Measurements from ENCODE around the gene D2HGDH. TPM values are rescaled to one million over a fixed set of nuclear protein-coding genes. Genes with fewer than 3 reads are reported as not detected.
A peak's percentile ranks its signal among the peaks of the same experiment; 100 is the strongest.

The D2HGDH gene
- total and polyA plus RNA-seq, 2 donors from 2014 or later = 37.0 to 49.3 TPM

DNA sequence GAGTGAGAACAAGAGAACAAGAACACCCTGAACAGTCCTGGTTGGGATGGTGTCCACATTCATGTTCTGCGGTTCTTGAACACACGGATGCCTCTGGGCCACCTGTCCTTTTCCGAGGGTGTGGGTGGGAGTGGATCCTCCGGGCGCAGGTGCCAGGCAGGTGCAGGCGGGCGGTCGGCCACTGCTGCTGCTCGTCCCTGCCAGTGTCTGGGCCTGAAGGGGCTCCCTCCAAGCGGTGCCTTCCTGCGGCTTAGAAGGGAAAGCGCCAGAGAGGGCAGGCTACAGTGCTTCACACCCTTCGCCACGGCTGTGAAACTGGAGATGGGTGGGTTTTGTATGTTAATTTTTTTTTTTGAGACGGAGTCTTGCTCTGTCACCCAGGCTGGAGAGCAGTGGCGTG, 8.0 kb upstream of the D2HGDH start:
- DNase-seq = no peak
- intact Hi-C loops (cut with DNase I) = no loop called here
- H3K27ac ChIP-seq (ENCODE audit: low read depth in 2 of 2, low read length in 2 of 2) = no peak overlapping the region
- H3K9ac ChIP-seq (ENCODE audit: low read length in 3 of 3) = no peak overlapping the region
- no peaks in the 10 kb centered on the region for H3K27me3 ChIP-seq (ENCODE audit: control insufficient read depth, insufficient read depth, low read length)
- H3K9me3 ChIP-seq (ENCODE audit: control insufficient read depth in 2 of 3, insufficient read depth in 1 of 3, low read length in 3 of 3) = peaks cover 0 to 2% (median 0%) of the 10 kb centered on the region in 3 donors
- TF ChIP-seq, protein P1, sequence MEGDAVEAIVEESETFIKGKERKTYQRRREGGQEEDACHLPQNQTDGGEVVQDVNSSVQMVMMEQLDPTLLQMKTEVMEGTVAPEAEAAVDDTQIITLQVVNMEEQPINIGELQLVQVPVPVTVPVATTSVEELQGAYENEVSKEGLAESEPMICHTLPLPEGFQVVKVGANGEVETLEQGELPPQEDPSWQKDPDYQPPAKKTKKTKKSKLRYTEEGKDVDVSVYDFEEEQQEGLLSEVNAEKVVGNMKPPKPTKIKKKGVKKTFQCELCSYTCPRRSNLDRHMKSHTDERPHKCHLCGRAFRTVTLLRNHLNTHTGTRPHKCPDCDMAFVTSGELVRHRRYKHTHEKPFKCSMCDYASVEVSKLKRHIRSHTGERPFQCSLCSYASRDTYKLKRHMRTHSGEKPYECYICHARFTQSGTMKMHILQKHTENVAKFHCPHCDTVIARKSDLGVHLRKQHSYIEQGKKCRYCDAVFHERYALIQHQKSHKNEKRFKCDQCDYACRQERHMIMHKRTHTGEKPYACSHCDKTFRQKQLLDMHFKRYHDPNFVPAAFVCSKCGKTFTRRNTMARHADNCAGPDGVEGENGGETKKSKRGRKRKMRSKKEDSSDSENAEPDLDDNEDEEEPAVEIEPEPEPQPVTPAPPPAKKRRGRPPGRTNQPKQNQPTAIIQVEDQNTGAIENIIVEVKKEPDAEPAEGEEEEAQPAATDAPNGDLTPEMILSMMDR (IDR thresholded peaks at IDR 0.05; ENCODE audit: borderline replicate concordance, extremely low read depth, insufficient read depth) = no peak
- FAIRE-seq = no peak
- H3K36me3 ChIP-seq (ENCODE audit: control insufficient read depth in 2 of 3, insufficient read depth in 3 of 3, low read length in 3 of 3) = peaks cover 7 to 10% (median 8%) of the 10 kb centered on the region in 3 donors
- H3K4me3 ChIP-seq (ENCODE audit: low read length in 3 of 3) = no peak overlapping the region
- no peaks in the 10 kb centered on the region for H3K4me1 ChIP-seq (ENCODE audit: control insufficient read depth in 2 of 3, insufficient read depth in 2 of 3, low read depth in 1 of 3, low read length in 3 of 3)

DNA sequence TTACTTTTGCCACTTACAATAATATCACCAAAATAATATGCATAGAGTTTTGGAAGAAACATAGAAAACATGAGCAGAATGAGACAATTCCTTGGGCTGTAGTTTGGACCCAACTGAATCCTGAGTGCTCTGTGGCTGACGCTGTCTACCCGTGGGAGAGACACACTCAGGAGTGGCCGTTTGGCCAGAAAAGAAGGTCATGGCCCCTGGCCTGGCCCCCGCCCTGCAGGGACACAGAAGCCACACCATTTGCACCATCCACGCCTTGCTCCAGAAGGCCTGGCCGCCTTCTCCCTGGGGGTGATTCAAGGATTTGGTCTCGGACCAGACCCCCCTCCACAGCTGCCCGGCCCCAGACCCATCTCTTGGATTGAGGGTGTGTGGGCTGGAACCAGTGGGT, 6.4 kb upstream of the D2HGDH start:
- no peak overlapping the region for H3K9ac ChIP-seq (ENCODE audit: low read length in 3 of 3)
- H3K4me1 ChIP-seq (ENCODE audit: control insufficient read depth in 2 of 3, insufficient read depth in 2 of 3, low read depth in 1 of 3, low read length in 3 of 3) = no peaks in the 10 kb centered on the region
- no peaks in the 10 kb centered on the region for H3K27me3 ChIP-seq (ENCODE audit: control insufficient read depth, insufficient read depth, low read length)
- no peak overlapping the region for H3K4me3 ChIP-seq (ENCODE audit: low read length in 3 of 3)
- DNase-seq = no peak
- intact Hi-C loops (cut with DNase I) = no loop called here
- H3K27ac ChIP-seq (ENCODE audit: low read depth in 2 of 2, low read length in 2 of 2) = no peak overlapping the region
- no peak for FAIRE-seq
- H3K9me3 ChIP-seq (ENCODE audit: control insufficient read depth in 2 of 3, insufficient read depth in 1 of 3, low read length in 3 of 3) = peaks cover 0 to 2% (median 0%) of the 10 kb centered on the region in 3 donors
- H3K36me3 ChIP-seq (ENCODE audit: control insufficient read depth in 2 of 3, insufficient read depth in 3 of 3, low read length in 3 of 3) = peaks cover 3 to 7% (median 4%) of the 10 kb centered on the region in 3 donors
- TF ChIP-seq, protein P1 (IDR thresholded peaks at IDR 0.05; ENCODE audit: borderline replicate concordance, extremely low read depth, insufficient read depth) = no peak

DNA sequence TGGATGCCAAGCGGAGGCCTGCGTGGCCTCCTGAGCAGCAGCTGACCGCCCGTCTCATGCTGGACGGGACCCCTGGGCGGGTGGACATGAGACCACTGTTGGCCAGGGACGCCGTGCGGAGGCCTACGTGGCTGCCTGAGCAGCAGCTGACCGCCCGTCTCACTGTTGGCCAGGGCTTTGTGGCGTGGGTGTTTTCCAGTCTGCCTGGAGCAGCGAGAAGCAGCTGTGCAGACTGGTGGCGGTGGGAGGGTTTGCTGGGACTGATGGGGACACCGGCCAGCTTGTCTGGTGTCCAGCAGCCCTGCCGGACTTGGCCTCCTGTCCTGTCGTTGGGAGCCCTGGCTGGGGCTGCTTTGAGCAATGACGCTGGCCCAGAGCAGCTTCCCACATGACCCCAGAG, 5.8 kb upstream of the D2HGDH start:
- H3K9me3 ChIP-seq (ENCODE audit: control insufficient read depth in 2 of 3, insufficient read depth in 1 of 3, low read length in 3 of 3) = no peaks in the 10 kb centered on the region
- intact Hi-C loops (cut with DNase I) = no loop called here
- FAIRE-seq = no peak
- no peak overlapping the region for H3K9ac ChIP-seq (ENCODE audit: low read length in 3 of 3)
- H3K27ac ChIP-seq (ENCODE audit: low read depth in 2 of 2, low read length in 2 of 2) = peak overlapping the region in 1 of 2 donors; percentile 54
- peaks cover 0 to 4% (median 2%) of the 10 kb centered on the region in 3 donors for H3K36me3 ChIP-seq (ENCODE audit: control insufficient read depth in 2 of 3, insufficient read depth in 3 of 3, low read length in 3 of 3)
- DNase-seq = peak in 1 of 5 donors; percentile 86
- TF ChIP-seq, protein P1 (IDR thresholded peaks at IDR 0.05; ENCODE audit: borderline replicate concordance, extremely low read depth, insufficient read depth) = no peak
- H3K4me3 ChIP-seq (ENCODE audit: low read length in 3 of 3) = no peak overlapping the region
- H3K27me3 ChIP-seq (ENCODE audit: control insufficient read depth, insufficient read depth, low read length) = no peaks in the 10 kb centered on the region
- H3K4me1 ChIP-seq (ENCODE audit: control insufficient read depth in 2 of 3, insufficient read depth in 2 of 3, low read depth in 1 of 3, low read length in 3 of 3) = no peaks in the 10 kb centered on the region

DNA sequence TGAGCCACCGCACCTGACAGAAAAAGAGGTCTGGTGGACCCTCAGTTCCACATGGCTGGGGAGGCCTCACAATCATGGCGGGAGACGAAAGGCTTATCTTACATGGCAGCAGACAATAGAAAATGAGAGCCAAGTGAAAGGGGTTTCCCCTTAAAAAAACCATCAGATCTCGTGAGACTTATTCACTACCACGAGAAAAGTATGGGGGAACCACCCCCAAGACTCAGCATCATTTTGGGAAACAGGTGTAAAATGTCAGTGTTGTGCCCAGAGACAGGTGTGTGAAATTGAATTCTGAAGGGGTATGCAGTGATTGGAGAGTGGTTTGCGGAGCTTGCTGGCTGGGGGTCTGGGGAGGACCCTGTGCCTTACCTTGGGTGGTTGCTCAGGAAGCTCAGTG, 4.6 kb upstream of the D2HGDH start:
- FAIRE-seq = no peak

More for the DNA sequence above, 4.6 kb upstream of the D2HGDH start:
- Histone ChIP-seq H3K4me3 (ENCODE audit: low read length in 3 of 3) (no peak overlapping the region), H3K27me3 (ENCODE audit: control insufficient read depth, insufficient read depth, low read length) (no peaks in the 10 kb centered on the region), H3K4me1 (ENCODE audit: control insufficient read depth in 2 of 3, insufficient read depth in 2 of 3, low read depth in 1 of 3, low read length in 3 of 3) (peaks cover 0 to 3% (median 0%) of the 10 kb centered on the region in 3 donors), H3K9me3 (ENCODE audit: control insufficient read depth in 2 of 3, insufficient read depth in 1 of 3, low read length in 3 of 3) (no peaks in the 10 kb centered on the region), H3K27ac (ENCODE audit: low read depth in 2 of 2, low read length in 2 of 2) (no peak overlapping the region), H3K36me3 (ENCODE audit: control insufficient read depth in 2 of 3, insufficient read depth in 3 of 3, low read length in 3 of 3) (no peaks in the 10 kb centered on the region), H3K9ac (ENCODE audit: low read length in 3 of 3) (no peak overlapping the region)
- DNase-seq = no peak
- TF ChIP-seq, protein P1 (IDR thresholded peaks at IDR 0.05; ENCODE audit: borderline replicate concordance, extremely low read depth, insufficient read depth) = no peak
- intact Hi-C loops (cut with DNase I) = loop anchor here (10.0 kb wide), 1 partner anchor 145 kb away; no protein-coding TSS in a partner anchor

All from kidney (tissue), 14 donors.